GM23338 (cell line): ENCODE data around the gene KMT2E. TPM values are rescaled to one million over a fixed set of nuclear protein-coding genes. Genes with fewer than 3 reads are reported as not detected.

Experiments used
- ATAC-seq: fragments of 200-7000 bp; cut with Tn5 transposase; 3 replicates; pipeline ENCODE4 v1.9.1; 2020
- DNase-seq: peaks from one replicate; pipeline ENCODE4 v3.0.0-alpha.2; 2015; ENCODE audit warnings: low spot score
- H2AFZ ChIP-seq: fragments of 200-600 bp; sonication (generic); 2 replicates; pipeline ENCODE4 v1.8.0; 2016; ENCODE audit warnings: antibody characterized with exemption, mild to moderate bottlenecking, moderate library complexity
- H3F3A ChIP-seq: fragments of 200-600 bp; sonication (generic); replicated peaks from 2 replicates; pipeline ENCODE4 v1.8.0; 2017; ENCODE audit warnings: antibody characterized with exemption, mixed run types, low read depth
- H3K27ac ChIP-seq: fragments of 200-600 bp; sonication (generic); 2 replicates; pipeline ENCODE4 v1.6.1; 2016; ENCODE audit warnings: low read depth
- H3K27me3 ChIP-seq: fragments of 200-600 bp; sonication (generic); 2 replicates; pipeline ENCODE4 v1.8.0; 2016; ENCODE audit warnings: mild to moderate bottlenecking, mixed run types, moderate library complexity; ENCODE audit not compliant: insufficient read depth
- H3K36me3 ChIP-seq: fragments of 200-600 bp; sonication (generic); 2 replicates; pipeline ENCODE4 v1.8.0; 2016; ENCODE audit warnings: mild to moderate bottlenecking; ENCODE audit not compliant: insufficient read depth
- H3K4me1 ChIP-seq: fragments of 200-600 bp; sonication (generic); 2 replicates; pipeline ENCODE4 v1.8.0; 2016; ENCODE audit warnings: mild to moderate bottlenecking, moderate library complexity; ENCODE audit not compliant: insufficient read depth
- H3K4me2 ChIP-seq: fragments of 200-600 bp; sonication (generic); 2 replicates; pipeline ENCODE4 v1.7.1; 2017; ENCODE audit warnings: mixed run types
- H3K4me3 ChIP-seq: fragments of 200-600 bp; sonication (generic); 2 replicates; pipeline ENCODE4 v1.6.1; 2016; ENCODE audit warnings: mixed run types
- H3K79me2 ChIP-seq: fragments of 200-600 bp; sonication (generic); replicated peaks from 2 replicates; pipeline ENCODE4 v1.8.0; 2017; ENCODE audit warnings: mild to moderate bottlenecking; ENCODE audit not compliant: insufficient read depth
- H3K9me2 ChIP-seq: fragments of 200-600 bp; sonication (generic); 2 replicates; pipeline ENCODE4 v1.8.0; 2017; ENCODE audit not compliant: insufficient read depth
- H4K20me1 ChIP-seq: fragments of 200-600 bp; sonication (generic); replicated peaks from 2 replicates; pipeline ENCODE4 v1.8.0; 2017; ENCODE audit warnings: mild to moderate bottlenecking; ENCODE audit not compliant: insufficient read depth
- H3K27ac Mint-ChIP-seq: 2 replicates; pipeline ENCODE4 v1.8.0; 2020; ENCODE audit warnings: inconsistent platforms, mild to moderate bottlenecking, moderate library complexity, mixed read lengths
- H3K27me3 Mint-ChIP-seq: 3 replicates; pipeline ENCODE4 v1.8.0; 2022; ENCODE audit warnings: low read depth, mild to moderate bottlenecking, moderate library complexity, mixed read lengths, inconsistent platforms; ENCODE audit not compliant: insufficient read depth, poor library complexity
- H3K36me3 Mint-ChIP-seq: 3 replicates; pipeline ENCODE4 v1.8.0; 2021; ENCODE audit warnings: low read depth, mild to moderate bottlenecking, inconsistent platforms, moderate library complexity, mixed read lengths
- H3K4me1 Mint-ChIP-seq: 3 replicates; pipeline ENCODE4 v1.8.0; 2020; ENCODE audit warnings: mild to moderate bottlenecking, inconsistent platforms, mixed read lengths
- H3K4me3 Mint-ChIP-seq: 3 replicates; pipeline ENCODE4 v1.8.0; 2021; ENCODE audit warnings: moderate library complexity, mild to moderate bottlenecking, inconsistent platforms, mixed read lengths
- H3K9me3 Mint-ChIP-seq: 3 replicates; pipeline ENCODE4 v1.8.0; 2020; ENCODE audit warnings: moderate library complexity, mild to moderate bottlenecking, inconsistent platforms, mixed read lengths
- JUNB ChIP-seq: IDR thresholded peaks from one replicate; pipeline ENCODE4 v1.6.1; 2016; ENCODE audit warnings: antibody characterized with exemption; ENCODE audit not compliant: unreplicated experiment
- REST ChIP-seq: IDR thresholded peaks from one replicate; pipeline ENCODE4 v1.6.1; 2018; ENCODE audit warnings: antibody characterized with exemption; ENCODE audit not compliant: unreplicated experiment
- ZNF331 ChIP-seq: fragments of 250-450 bp; sonication (Bioruptor Pico); IDR thresholded peaks from 2 replicates; pipeline ENCODE4 v1.5.0; 2020; ENCODE audit warnings: low read depth, mild to moderate bottlenecking, moderate library complexity
- ZNF462 ChIP-seq: fragments of 250-450 bp; sonication (Bioruptor Pico); IDR thresholded peaks from 2 replicates; pipeline ENCODE4 v1.5.0; 2020; ENCODE audit warnings: mild to moderate bottlenecking, moderate library complexity
- polyA plus RNA-seq: library from polyadenylated mRNA; unstranded; fragments of >200 nt; fragmentation: Nextera tagmentation; extraction: Ambion mirVana; gene quantifications from 2 replicates; pipeline ENCODE4 v1.2.1, GENCODE V29; 2016
- total RNA-seq: library from RNA; depleted of rRNA; stranded (reverse); fragments of >200 nt; shearing (Covaris generic); gene quantifications from 2 replicates; pipeline ENCODE4 v1.2.3, GENCODE V29; 2014

The KMT2E gene
- total and polyA plus RNA-seq, 2 experiments from 2014 or later: 50.2 to 70.9 TPM

GRCh38 chr7:105015390-105015965, 1.5 kb downstream of the KMT2E start (continued):
- TF ChIP-seq ZNF462 (CRISPR knock-in tag): no peak
- no peak for TF ChIP-seq REST

- H3K27me3 Mint-ChIP-seq: peaks cover 19% of the 10 kb centered on the region
- Histone ChIP-seq H3K4me3 (peak overlapping the region; percentile 72), H3K36me3 (no peaks in the 10 kb centered on the region), H3K4me2 (peak overlapping the region; percentile 82), H2AFZ (no peak overlapping the region), H3K79me2 (peaks cover 70% of the 10 kb centered on the region), H3K9me2 (no peaks in the 10 kb centered on the region), H4K20me1 (peaks cover 20% of the 10 kb centered on the region; the same call in 1 of the 2 replicates), H3K4me1 (peaks cover 36% of the 10 kb centered on the region), H3K27me3 (no peaks in the 10 kb centered on the region), H3F3A (no peaks in the 10 kb centered on the region), H3K27ac (no peak overlapping the region)
- peaks cover 8% of the 10 kb centered on the region; the same call in 2 of the 3 replicates for H3K9me3 Mint-ChIP-seq
- DNase-seq: no peak
- peaks cover 32% of the 10 kb centered on the region for H3K4me1 Mint-ChIP-seq
- no peak for ATAC-seq
- H3K27ac Mint-ChIP-seq: no peak overlapping the region
- peak overlapping the region; percentile 99 for H3K4me3 Mint-ChIP-seq
- peaks cover 24% of the 10 kb centered on the region for H3K36me3 Mint-ChIP-seq
- TF ChIP-seq ZNF331 (CRISPR knock-in tag) (no peak), ZNF462 (CRISPR knock-in tag) (no peak), JUNB (no peak)
These were observed 2.2 kb downstream of the KMT2E start for GRCh38 chr7:105016068-105016708.
